CD1c-positive myeloid dendritic cell (primary cell): ENCODE results near the gene RC3H1.
"Not testable (repeated sequence)": the region's sequence is repeated elsewhere in the genome, so short reads cannot be mapped to it uniquely, and the experiment has no call there.

Experiments used
- DNase-seq: peaks from one replicate; pipeline ENCODE4 v3.0.0-alpha.2; 2016; ENCODE audit errors: extremely low spot score

Gene RC3H1

DNA sequence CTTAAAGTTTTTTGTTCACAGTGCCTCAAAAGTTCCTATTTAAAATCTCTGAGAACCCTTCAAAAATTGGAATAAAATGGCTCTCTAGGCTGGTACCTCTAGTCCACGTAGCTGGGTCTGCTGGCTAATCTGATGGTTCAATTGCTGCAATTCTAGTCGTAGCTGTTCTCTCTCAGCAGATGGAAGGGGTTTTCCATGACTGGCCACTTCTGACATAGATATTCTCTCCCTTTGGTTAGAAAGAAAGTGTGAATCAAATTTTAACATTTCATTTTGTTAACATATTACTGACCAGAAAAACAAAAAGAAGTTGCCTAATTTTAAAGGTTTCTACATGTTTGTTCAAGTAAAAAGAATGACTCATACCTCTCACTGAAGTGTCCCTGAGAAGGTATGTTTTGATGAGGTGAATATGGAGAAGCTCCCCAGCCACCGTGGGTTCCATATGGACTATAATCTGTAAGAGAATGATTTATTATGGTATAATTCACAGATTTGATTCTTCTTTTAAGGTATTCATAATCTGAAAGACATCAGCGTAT is 75.7 kb downstream of the RC3H1 start:
- no peak for DNase-seq

DNA sequence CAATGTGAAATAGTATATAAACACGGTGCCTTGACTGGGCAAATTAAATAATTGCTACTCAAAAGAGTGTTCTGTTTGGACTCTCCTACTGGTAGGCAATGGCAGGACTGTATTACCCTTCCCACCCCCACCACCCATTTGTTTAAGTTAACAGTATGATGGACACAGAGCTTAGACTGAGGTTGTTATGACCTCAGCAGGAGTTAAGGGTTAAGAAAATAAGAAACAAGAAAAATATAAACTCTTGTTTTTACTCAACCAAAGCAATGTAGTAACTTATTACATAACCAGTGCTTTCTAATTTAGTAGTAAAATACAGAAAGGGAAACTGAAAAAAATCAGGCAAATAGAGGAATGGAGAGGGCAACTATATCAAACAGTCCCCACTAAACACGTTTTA is 85.1 kb downstream of the RC3H1 start:
- DNase-seq, result no peak

DNA sequence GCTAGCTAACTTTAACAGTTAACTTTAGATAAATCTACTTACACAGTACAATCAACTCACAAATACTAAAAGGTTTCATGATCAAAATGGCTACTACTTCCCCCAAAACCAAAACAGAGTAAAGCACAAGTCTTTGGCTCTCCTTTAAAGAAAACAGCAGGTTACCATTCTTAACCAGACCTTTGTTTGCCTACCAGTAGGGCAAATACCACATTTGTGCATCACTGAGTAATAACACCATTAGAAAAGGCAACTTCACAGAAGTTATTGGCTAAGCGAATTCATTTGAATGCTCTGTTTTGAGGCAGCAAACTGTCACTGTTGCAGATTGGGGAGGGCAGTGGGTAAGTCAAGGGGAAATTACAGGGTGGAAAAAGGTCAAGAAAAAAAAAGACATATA is 87.7 kb downstream of the RC3H1 start:
- DNase-seq, result no peak

DNA sequence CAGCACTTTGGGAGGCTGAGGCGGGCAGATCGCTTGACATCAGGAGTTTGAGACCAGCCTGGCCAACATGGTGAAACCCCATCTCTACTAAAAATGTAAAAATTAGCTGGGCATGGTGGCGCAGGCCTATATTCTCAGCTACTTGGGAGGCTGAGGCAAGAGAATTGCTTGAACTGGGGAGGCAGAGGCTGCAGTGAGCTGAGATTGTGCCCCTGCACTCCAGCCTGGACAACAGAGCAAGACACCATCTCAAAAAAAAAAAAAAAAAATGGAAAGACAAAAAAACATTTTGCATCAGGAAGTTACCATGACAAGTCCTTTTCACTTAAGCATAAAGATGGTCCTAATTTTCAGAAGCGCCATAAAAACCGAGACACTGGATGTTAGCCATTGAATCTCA is 91.6 kb downstream of the RC3H1 start:
- DNase-seq, result not testable (repeated sequence)

DNA sequence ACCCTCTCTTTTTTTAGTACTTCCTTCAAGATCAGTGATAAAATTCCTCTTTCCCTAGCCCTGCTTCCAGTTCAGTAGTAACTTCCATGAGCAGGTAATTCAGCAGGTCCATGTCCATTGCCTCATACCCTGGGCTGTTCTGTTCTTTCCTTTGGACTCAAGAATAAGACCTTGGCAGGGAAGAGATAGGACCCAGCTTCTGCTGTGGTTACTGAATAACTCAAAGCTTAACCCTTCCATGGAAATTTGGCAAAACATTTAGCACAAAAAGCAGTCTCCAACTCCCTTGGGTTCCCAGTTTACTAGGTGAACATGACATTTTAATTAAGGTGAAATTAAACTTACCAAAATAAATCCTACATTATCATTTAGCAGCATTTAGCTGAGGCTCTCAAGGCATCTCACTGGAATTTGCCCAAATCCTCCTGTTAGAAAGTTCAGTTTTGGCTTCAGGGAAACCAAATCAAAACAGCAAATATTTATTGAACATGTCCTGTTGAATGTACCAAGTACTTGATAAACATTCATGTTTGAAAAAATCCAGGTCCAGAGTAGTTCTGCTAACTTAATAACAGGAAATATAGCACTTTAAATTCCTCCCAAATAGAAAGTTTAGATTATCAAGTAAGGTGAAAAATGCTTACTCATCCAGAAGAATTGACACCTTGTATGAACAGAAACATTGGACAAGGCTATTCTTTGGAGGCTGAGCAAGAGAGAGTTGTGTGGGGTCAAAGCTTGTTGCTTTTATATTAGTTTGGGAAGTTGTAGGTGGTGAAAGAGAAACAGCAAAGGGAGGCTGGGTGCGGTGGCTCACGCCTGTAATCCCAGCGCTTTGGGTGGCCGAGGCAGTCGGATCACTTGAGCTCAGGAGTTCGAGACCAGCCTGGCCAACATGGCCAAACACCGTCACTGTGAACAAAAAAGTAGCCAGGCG is 96.6 kb downstream of the RC3H1 start:
- DNase-seq, result no peak

DNA sequence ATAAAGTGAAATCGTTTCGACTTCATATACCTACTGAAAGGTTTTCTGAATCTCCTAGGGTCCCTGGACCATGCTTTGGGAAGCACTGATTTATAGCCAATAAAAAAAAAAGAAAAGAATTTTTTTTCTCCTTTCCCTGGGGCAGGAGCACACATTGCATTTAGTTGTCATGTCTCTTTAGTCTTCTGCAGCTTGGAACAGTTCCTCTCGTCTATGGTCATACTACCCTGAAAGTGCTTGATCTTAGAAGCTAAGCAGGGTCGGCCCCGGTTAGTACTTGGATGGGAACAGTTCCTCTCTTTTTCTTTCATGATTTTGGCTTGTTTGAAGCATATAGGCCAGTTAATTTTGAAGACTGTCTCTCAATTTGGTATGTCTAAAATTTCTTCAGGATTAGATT is 101.3 kb downstream of the RC3H1 start:
- DNase-seq, result no peak

DNA sequence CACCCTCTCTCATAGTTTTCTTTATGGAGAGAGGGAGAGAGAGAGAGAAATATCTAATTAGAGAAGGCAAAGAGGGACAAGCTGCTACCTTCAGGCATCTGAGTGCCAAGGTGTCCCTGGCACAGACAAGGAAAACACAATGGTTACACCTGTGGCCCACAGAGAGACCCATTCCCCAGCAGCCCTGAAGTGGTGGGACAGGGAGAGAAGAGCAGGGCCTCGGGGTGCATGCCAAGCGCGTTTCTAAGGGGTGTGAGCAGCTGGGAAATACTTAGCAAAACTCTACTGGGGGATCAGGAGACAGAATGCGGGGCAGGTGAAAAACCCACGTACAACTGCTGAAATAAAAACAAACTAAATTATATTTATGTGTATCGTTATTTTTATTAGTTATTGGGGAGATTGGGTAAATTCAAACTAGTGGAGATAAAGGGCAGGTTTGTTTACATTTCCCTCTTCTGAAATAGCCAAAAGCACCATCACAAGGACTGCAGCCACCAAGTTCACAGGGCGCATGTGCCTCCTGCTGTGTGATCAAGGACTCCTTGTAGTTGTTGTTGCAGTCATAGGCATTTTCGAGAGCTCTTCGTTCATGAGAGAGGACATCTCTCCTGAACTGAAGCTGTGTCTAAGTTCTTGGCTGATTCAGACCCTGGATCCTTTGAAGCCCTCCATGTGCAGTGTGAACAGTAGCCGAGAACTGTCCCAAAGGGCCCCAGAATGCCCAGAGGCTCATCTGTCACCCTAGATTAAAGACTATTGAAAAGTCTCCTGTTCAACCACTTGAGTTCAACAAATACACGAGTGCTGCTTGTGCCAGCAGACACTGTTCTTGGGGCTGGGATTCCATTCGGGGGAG is 104.3 kb downstream of the RC3H1 start:
- no peak for DNase-seq

DNA sequence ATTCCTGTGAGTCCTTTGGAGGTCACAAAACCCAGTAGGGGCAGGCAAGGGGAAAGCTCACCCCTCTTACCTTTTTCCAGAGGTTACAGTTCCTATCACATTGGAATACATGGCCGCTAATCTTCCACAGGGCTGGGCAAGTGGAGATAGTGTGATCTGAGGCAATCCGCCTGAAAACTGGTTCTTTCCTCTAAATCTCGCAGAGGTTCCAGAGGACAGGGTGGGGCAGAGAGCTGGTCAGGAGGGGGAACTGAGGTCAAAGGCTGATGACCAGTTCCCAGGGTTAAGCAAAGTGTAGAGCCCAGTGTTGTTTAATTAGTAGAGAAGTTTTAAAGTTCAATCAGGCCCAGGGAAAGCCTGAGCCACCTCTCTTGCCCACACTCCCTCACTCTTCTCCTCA is 105.0 kb downstream of the RC3H1 start, which contains the start of gene SERPINC1:
TSS of gene SERPINC1 (minus strand) at position 179 of the 400 bp plus-strand sequence. CDS start at position 111, 68 bp downstream.
- DNase-seq, result no peak

DNA sequence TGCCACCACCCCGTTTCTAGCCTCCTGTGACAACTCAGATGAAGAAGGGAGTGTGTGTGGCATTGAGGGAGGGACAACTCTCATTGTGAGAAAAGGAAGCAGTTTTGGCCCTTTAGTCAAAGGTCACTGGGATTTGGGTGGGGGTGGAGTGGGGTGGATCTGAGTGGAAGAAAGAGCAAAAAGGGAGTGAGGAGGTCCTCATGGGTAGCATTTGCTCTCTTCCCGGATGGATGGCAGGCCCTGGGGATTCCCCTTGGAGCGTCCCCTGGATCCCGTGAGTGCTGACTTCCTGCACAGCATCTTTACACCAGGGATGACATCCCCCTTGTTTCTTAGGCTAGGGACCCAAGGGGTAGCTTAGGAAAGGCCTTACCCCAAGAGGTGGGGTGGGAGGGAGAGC is 105.5 kb downstream of the RC3H1 start:
- DNase-seq, result no peak

DNA sequence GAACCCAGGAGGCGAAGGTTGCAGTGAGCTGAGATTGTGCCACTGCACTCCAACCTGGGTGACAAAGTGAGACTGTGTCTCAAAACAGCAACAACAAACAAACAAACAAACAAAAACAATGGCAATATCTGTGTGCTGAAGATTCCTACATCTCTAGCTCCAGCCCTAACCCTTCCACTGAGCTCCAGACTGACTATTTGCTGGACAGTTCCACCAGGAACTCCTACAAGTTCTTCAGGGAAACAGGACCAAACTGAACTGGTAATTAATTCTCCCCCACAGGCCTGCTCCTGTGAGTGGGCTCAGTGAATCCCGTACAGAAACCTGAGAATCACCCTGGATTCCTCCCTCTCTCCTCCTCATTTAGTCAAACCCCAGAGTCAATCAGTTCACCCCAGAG is 106.6 kb downstream of the RC3H1 start:
- no peak for DNase-seq

DNA sequence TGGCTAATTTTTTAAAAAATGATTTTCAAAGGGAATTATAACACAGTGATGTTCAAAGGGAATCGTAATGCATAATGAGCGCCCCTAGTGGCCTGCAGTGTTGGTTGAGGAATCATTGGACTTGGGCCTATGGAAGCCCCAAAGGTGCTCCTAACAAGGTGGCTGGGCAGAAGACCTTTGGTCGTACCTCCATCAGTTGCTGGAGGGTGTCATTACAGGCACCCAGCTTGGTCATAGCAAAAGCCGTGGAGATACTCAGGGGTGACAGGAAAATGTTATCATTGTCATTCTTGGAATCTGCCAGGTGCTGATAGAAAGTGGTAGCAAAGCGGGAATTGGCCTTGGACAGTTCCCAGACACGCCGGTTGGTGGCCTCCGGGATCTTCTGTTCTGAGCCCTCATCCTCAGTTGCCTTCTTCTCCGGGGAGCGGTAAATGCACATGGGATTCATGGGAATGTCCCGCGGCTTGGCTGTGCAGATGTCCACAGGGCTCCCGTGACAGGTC is 107.7 kb downstream of the RC3H1 start:
- DNase-seq, result peak; percentile 12

DNA sequence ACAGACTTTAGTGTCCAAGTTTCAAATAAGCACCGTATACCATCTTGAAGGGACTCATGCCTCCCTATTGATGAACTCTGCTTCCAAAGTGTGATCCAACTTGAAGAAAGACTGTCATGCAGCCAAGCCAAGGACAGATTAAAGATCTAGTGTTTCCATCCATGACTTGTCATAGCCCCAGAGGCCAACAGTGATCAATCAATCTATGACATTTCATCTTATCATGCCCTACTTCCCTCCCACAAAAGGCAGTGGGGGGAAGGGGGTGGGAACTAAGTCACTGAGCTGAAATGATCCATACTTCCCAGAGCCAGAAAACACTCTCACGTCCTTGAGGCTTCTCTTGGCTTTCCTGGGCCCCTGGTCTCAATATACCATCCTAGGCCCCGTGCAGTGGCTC is 109.0 kb downstream of the RC3H1 start:
- no peak for DNase-seq

DNA sequence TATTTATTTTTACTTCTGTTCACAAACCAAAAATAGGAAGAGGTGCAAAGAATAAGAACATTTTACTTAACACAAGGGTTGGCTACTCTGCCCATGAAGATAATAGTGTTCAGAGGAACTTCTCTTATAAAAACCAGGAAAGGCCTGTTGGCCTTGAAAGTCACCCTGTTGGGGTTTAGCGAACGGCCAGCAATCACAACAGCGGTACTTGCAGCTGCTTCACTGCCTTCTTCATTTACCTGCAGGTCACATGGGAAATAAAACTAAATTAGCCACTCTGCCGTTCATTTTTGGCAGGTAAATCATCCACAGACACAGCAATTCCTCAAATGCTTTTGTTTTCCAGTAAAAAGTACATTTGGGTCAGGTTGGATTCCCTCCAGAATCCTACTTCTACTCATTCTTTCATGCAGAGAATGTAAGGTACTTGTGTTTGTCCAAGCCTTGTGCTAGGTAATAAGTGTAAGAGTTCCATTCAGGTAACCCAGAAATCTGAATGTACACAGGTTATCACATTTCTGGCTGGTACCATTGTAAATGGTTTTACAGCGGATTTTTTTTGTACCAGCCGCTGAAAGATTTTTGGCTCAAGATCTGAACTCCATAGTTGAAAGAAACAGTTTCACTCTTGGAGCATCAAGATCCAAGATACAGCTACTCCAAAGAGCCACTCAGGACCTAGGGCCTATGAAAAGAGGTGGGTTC is 118.2 kb downstream of the RC3H1 start:
- DNase-seq, result no peak

DNA sequence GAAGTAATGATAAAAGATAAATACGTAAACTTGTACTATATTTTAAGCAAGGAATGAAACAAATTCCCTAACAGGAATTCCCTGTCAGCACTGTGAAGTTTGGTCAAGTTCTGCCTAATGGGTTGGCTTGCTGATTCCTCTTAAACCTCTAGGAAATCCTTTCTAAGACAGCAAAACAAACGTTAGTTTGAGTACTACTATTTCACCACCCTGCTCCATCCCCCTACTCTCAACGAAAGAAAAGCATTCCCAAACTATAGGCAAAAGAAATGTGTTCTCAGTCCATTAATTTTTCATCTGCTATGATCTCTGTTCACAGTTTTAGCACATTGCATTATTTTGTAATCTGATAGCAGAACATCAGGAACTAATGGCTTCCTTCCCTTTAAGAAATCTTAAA is 121.2 kb downstream of the RC3H1 start:
- no peak for DNase-seq

DNA sequence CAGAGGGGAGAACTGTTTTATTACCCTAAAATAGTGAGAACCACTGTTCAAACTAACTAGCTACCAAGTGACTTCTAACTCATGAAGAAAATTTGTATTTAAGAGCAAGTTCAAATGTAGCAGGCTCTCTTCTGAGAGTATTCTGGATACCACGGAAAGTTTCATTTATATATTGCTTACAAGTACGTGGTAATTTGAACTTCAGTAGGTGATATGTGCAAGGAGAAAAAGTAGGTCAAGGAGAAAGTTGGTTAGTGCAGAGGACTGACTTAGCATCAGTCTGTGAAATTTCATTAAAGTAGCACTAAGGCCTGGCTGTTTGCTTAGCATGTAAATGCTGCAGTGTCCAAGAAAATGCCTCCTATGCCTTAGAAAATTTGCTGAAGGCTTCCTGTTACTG is 121.7 kb downstream of the RC3H1 start:
- no peak for DNase-seq

DNA sequence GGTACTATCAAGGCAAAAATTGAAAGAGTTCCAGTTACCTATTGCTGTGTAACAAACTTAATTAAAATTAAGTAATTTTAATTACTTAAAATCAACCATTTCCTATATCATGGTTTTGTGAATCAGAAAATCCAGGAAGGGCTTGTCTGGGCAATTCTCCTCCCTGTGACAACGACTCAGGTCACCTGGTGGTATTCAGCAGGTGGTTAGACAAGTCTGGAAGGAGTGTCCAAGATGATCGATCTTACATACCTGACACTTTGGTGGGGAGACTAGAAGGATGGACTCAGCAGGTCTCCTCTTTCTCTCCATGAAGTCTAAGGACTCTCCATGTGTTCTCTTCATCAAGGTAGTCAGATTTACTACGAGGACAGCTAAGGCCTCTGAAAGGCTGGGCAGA is 128.0 kb downstream of the RC3H1 start:
- no peak for DNase-seq

DNA sequence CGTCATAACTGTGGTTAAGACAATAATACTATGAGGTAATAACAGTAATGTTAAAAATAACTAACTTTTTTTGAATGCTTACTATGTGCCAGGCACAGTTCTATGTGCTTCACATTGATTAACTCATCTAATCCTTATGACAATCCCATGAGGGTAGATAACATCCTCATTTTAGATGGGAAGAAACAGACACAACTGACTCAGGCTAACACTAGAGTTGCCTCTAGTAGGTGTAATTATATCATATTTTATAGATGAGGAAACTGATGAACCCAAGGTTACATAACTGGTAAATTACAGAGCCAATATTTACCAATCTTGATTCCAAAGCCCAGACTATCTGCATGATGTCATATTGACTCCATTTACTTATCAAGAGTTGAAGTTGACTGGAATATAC is 128.5 kb downstream of the RC3H1 start:
- DNase-seq, result no peak

DNA sequence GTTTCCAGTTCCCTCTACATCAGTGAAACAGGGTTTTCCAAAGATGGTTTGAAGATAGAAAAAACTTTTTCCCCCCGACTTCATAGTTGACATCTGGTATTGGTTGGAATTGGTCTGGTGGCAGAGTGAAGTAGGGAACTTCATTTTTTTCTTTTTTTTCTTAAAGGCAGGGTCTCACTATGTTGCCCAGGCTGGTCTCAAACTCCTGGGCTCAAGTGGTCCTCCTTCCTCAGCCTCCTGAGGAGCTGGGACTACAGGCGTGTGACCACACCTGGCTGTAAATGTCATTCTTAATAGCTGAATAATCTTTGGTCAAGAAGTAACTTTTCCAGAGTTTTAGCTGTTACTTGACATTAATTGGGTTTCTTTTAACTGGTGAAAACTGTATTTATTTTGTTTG is 132.3 kb downstream of the RC3H1 start:
- DNase-seq, result no peak

DNA sequence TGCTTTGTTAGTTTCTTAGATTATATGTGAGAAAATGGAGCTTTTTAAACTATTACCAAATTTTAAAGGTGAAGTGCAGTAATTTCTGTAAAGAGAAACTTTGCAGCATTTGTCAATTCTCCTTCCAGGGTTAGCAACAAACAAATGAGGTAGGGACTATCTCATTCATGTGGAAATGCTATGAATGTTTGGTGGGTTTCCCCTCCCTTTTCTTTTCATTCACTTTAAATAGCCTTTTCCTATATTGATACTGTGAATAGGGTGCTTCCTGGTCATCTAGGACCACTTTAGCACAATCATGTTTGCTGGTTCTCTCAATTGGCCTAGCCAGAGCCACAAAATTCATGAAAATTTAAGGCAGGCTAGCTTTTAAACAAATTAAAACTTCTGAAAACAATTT is 133.4 kb downstream of the RC3H1 start:
- no peak for DNase-seq

DNA sequence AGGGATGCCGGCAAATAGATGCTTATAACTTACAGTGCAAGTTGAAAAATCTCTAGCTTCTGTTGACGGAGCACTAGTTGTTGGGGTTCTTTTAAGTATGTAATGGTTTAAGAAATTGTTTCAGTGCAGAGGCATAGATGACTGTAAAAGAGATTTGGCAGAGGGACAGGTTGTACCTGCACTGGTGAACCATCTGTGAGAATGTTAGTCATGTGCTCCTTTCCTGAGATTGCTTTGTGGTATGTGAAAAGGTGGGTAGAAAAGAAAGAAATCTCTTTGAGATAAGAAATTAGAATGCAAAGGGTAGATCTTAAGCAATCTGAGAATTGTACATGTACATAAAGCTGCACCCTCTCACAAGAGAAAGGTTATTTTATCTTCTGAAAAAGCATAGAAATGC is 134.5 kb downstream of the RC3H1 start:
- DNase-seq, result no peak

DNA sequence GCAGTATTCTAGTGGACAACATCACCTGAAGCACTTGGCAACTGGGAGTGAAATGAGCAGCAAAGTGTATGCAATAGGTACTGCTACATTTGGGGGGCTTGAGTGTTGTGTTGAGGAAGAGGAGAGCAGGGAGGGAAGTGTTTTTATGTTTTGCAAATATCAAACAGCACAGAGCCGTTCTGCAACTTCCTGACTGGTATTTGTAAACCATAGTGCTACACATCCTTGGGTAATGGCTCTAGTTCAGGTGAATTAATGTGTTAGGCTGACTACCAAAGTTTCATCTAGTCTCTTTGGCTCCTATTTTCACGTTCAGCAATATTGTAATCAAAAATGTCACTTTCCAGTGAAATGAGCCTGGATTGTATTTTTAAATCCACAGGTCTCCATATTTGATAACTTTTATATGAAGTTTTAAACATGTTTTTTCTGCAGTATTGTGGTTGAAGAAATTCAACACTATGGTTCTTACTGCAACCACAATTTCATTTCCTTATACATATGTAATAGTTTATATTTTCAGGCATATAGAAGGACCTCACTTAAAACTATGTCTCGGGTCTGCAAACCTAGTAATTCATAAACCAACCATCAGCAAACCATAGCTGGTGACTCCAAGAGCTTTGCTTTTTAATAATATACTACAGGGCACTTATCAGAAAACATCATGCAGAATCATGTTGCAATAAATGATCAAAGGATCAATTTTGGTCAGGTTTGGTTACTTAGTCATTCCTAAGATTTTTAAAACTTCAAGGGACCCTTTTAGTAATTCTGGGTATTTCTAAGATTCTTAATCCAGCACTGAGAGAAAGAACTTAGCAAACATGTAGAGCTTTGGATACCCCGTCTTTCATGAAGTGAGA is 135.2 kb downstream of the RC3H1 start:
- no peak for DNase-seq
